ENCODE data around the gene SLC12A8. TPM values are rescaled to one million over a fixed set of nuclear protein-coding genes. Genes with fewer than 3 reads are reported as not detected.

SLC12A8 gene
- total and polyA plus RNA-seq, 10 donors: 0.32 to 2.8 (median 1.3) TPM

DNA sequence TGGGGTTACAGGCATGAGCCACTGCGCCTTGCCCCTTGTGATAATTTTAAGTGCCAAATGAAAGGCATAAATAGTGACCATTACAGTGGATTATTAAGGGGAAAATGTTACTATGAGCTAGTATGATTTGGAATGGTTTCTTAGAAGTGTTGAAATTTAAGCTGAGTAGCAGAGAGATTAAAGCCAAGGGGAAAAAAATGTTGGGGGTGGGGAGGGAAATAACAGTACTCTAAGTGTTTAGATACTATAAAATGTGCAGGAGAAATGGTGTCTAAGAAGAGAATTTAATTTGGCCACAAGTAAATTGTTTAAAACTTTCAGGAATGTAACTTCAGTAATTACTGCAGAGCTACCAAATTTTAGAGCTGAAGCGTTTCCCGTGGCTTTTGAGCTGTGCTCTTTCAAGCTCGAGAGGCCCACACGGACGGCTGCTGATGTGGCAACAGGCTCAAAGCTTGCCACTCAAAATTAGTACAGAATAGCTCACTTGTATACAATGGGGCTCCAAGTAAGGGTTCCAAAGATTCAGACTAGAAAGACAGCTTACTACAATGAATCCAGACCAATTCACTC lies 23.9 kb upstream of the SLC12A8 start:
- intact Hi-C loops (cut with DNase I; ENCODE audit: low total_unique reads): no loop called here
- no peak overlapping the region for H3K27ac ChIP-seq
- H3K36me3 ChIP-seq: peaks cover 3 to 79% (median 19%) of the 10 kb centered on the region in 6 donors
- DNase-seq: no peak
- no peaks in the 10 kb centered on the region for H3K9me3 ChIP-seq
- H3K4me3 ChIP-seq: no peak overlapping the region
- no peaks in the 10 kb centered on the region for H3K27me3 ChIP-seq (replicated peaks in 1 of 7)
- TF ChIP-seq, protein P1, sequence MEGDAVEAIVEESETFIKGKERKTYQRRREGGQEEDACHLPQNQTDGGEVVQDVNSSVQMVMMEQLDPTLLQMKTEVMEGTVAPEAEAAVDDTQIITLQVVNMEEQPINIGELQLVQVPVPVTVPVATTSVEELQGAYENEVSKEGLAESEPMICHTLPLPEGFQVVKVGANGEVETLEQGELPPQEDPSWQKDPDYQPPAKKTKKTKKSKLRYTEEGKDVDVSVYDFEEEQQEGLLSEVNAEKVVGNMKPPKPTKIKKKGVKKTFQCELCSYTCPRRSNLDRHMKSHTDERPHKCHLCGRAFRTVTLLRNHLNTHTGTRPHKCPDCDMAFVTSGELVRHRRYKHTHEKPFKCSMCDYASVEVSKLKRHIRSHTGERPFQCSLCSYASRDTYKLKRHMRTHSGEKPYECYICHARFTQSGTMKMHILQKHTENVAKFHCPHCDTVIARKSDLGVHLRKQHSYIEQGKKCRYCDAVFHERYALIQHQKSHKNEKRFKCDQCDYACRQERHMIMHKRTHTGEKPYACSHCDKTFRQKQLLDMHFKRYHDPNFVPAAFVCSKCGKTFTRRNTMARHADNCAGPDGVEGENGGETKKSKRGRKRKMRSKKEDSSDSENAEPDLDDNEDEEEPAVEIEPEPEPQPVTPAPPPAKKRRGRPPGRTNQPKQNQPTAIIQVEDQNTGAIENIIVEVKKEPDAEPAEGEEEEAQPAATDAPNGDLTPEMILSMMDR (IDR thresholded peaks at IDR 0.05 in 8 of 11, conservative IDR thresholded peaks at IDR 0.05 in 3 of 11): no peak
- no peak for TF ChIP-seq POLR2A (IDR thresholded peaks at IDR 0.05)
- H3K4me1 ChIP-seq: peaks cover 0 to 20% (median 0%) of the 10 kb centered on the region in 6 donors
- WGBS, 5 donors: 73 to 82% (median 76%) methylated on average over 6 of the region's 6 CpGs

DNA sequence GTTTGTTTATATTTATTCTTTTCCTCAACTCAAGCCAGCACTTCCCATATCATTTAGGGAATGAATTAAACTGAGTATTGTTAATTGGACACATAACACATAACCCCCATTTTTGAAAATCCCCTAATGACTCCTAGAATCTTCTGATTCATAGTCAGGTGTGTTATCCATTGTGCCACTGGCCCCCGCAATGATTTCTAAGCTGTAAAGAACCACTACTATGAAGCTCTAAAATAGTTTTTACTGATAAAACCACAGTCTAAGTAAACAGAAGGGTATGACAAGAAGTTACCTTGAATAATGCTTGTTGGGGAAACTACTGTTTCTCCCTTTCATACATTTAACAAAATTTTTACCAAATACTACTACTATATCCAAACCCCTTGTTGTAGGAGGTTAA lies 22.3 kb upstream of the SLC12A8 start:
- Histone ChIP-seq H3K4me3 (no peak overlapping the region), H3K36me3 (peaks cover 3 to 87% (median 20%) of the 10 kb centered on the region in 6 donors), H3K27me3 (replicated peaks in 1 of 7) (no peaks in the 10 kb centered on the region), H3K27ac (no peak overlapping the region), H3K4me1 (peaks cover 0 to 7% (median 0%) of the 10 kb centered on the region in 6 donors), H3K9me3 (no peaks in the 10 kb centered on the region)
- 94 to 98% (median 97%) methylated on average over 1 of the region's 1 CpG for WGBS, 5 donors
- TF ChIP-seq POLR2AphosphoS5 (IDR thresholded peaks at IDR 0.05): no peak
- TF ChIP-seq, protein P1 (IDR thresholded peaks at IDR 0.05 in 8 of 11, conservative IDR thresholded peaks at IDR 0.05 in 3 of 11): no peak
- DNase-seq: no peak
- intact Hi-C loops (cut with DNase I; ENCODE audit: low total_unique reads): no loop called here

DNA sequence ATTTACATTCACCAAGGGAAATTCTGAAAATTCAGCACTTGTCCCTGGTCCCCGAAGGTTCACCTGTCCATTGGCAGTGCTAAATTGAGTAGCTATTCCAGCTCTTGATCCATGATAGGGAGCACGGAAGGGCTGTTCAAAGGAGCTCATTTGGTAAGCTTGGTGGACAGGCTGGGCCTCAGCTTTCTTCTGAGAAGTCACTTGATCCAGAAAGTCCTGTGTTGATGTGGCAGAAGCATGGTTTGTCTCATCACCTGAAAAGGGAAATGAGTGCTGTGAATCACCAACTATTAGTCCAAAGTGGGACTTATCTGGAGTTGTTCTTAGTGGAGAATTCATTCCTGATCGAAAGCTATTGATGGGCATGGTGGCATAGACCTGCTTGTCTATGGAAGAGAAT lies 19.9 kb upstream of the SLC12A8 start:
- TF ChIP-seq POLR2AphosphoS5 (IDR thresholded peaks at IDR 0.05) (no peak), POLR2A (IDR thresholded peaks at IDR 0.05) (no peak)
- TF ChIP-seq, protein P1 (IDR thresholded peaks at IDR 0.05 in 8 of 11, conservative IDR thresholded peaks at IDR 0.05 in 3 of 11): no peak
- intact Hi-C loops (cut with DNase I; ENCODE audit: low total_unique reads): no loop called here
- 90 to 97% (median 95%) methylated on average over 3 of the region's 3 CpGs for WGBS, 5 donors
- Histone ChIP-seq H3K27ac (no peak overlapping the region), H3K36me3 (peaks cover 3 to 90% (median 20%) of the 10 kb centered on the region in 6 donors), H3K27me3 (replicated peaks in 1 of 7) (no peaks in the 10 kb centered on the region), H3K4me3 (no peak overlapping the region), H3K4me1 (no peaks in the 10 kb centered on the region), H3K9me3 (no peaks in the 10 kb centered on the region)
- DNase-seq: no peak

DNA sequence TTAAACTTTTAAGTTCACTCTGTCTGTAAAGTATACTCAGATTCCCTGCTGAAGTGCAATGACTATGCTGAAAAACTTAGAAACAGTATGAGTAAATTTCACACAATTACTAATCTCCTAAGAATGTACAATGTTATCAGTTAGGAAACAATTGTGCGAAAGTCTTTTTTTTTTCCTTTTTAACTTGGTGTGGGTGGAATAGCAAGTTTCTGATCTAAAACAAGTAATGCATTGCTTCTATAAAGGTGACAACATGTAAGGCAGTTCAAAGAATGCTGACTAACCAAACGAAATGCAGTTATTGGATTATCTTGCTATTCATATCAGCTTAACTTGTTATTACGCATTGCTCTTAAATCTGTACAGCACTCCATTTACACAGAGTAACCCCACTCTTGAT lies 19.3 kb upstream of the SLC12A8 start:
- WGBS, 5 donors: 85 to 90% (median 90%) methylated on average over 3 of the region's 3 CpGs
- Histone ChIP-seq H3K27me3 (replicated peaks in 1 of 7) (no peaks in the 10 kb centered on the region), H3K4me3 (no peak overlapping the region), H3K36me3 (peaks cover 3 to 87% (median 20%) of the 10 kb centered on the region in 6 donors), H3K27ac (no peak overlapping the region), H3K4me1 (no peaks in the 10 kb centered on the region), H3K9me3 (no peaks in the 10 kb centered on the region)
- intact Hi-C loops (cut with DNase I; ENCODE audit: low total_unique reads): no loop called here
- no peak for TF ChIP-seq POLR2A (IDR thresholded peaks at IDR 0.05)
- DNase-seq: no peak

DNA sequence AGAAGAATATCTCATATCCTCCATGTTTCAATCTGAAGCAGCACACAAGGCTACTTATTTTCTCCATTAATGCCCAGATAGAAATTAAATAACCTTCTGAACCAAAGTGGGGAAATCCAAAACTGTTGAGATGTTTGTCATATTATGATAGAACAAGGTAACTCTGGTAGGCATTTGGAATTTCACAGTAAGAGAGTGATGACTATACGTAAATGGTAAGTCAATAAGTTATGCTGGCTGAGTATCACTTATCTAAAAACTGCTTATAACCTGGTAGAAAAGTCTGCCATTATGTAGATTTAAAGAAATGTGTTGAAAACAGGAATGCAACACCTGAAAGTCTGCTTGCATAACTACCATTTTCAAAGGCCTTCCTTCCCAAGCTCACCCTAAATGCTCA lies 17.2 kb upstream of the SLC12A8 start:
- intact Hi-C loops (cut with DNase I; ENCODE audit: low total_unique reads): no loop called here
- 94 to 97% (median 96%) methylated on average over 1 of the region's 1 CpG for WGBS, 5 donors
- Histone ChIP-seq H3K4me3 (no peak overlapping the region), H3K9me3 (no peaks in the 10 kb centered on the region), H3K36me3 (peaks cover 3 to 73% (median 20%) of the 10 kb centered on the region in 6 donors), H3K27me3 (replicated peaks in 1 of 7) (no peaks in the 10 kb centered on the region), H3K4me1 (no peaks in the 10 kb centered on the region), H3K27ac (no peak overlapping the region)
- no peak for DNase-seq
- TF ChIP-seq, protein P1 (IDR thresholded peaks at IDR 0.05 in 8 of 11, conservative IDR thresholded peaks at IDR 0.05 in 3 of 11): no peak
- TF ChIP-seq POLR2A (IDR thresholded peaks at IDR 0.05) (no peak), POLR2AphosphoS5 (IDR thresholded peaks at IDR 0.05) (no peak)
